OCI-LY1 (cell line): ENCODE data around the gene NEB.

Source experiments
- H2AFZ ChIP-seq: fragments of 200-600 bp; sonication (generic), shearing (Covaris generic); 2 replicates; pipeline ENCODE4 v1.6.0; 2014; ENCODE audit warnings: antibody characterized with exemption, mild to moderate bottlenecking, low read length
- H3F3A ChIP-seq: fragments of 200-600 bp; sonication (generic), shearing (Covaris generic); 2 replicates; pipeline ENCODE4 v1.6.0; 2014; ENCODE audit warnings: mild to moderate bottlenecking, antibody characterized with exemption, low read length, moderate library complexity; ENCODE audit not compliant: insufficient read depth
- H3K27ac ChIP-seq: fragments of 200-600 bp; sonication (generic); 2 replicates; pipeline ENCODE4 v1.5.1; 2014; ENCODE audit warnings: low read length, mixed run types, mild to moderate bottlenecking, low read depth; ENCODE audit not compliant: poor library complexity, severe bottlenecking
- H3K27me3 ChIP-seq: fragments of 200-600 bp; sonication (generic); 2 replicates; pipeline ENCODE4 v1.6.0; 2014; ENCODE audit warnings: antibody characterized with exemption, mild to moderate bottlenecking, low read length, moderate library complexity; ENCODE audit not compliant: insufficient read depth
- H3K36me3 ChIP-seq: fragments of 200-600 bp; sonication (generic); 2 replicates; pipeline ENCODE4 v1.6.1; 2014; ENCODE audit warnings: mild to moderate bottlenecking, antibody characterized with exemption, low read length, moderate library complexity, mixed read lengths; ENCODE audit not compliant: insufficient read depth
- H3K4me1 ChIP-seq: fragments of 200-600 bp; sonication (generic); 2 replicates; pipeline ENCODE4 v1.5.1; 2014; ENCODE audit warnings: mild to moderate bottlenecking, low read length, moderate library complexity; ENCODE audit not compliant: insufficient read depth, severe bottlenecking
- H3K4me2 ChIP-seq: fragments of 200-600 bp; sonication (generic), shearing (Covaris generic); 2 replicates; pipeline ENCODE4 v1.6.1; 2014; ENCODE audit warnings: low read length
- H3K4me3 ChIP-seq: fragments of 200-600 bp; sonication (generic); 2 replicates; pipeline ENCODE4 v1.5.1; 2014; ENCODE audit warnings: low read length, low read depth, mild to moderate bottlenecking, mixed read lengths; ENCODE audit not compliant: poor library complexity, severe bottlenecking
- H3K79me2 ChIP-seq: fragments of 200-600 bp; shearing (Covaris generic); 2 replicates; pipeline ENCODE4 v1.6.1; 2016; ENCODE audit warnings: mixed run types, low read length, mixed read lengths; ENCODE audit not compliant: insufficient read depth
- H3K9ac ChIP-seq: fragments of 200-600 bp; sonication (generic), shearing (Covaris generic); 2 replicates; pipeline ENCODE4 v1.6.1; 2014; ENCODE audit warnings: mild to moderate bottlenecking, low read length, mixed read lengths
- H3K9me2 ChIP-seq: fragments of 200-600 bp; sonication (generic), shearing (Covaris generic); 2 replicates; pipeline ENCODE4 v1.6.1; 2014; ENCODE audit warnings: low read depth, mild to moderate bottlenecking, low read length, mixed read lengths
- H3K9me3 ChIP-seq: fragments of 200-600 bp; shearing (Covaris generic); 2 replicates; pipeline ENCODE4 v1.6.1; 2014; ENCODE audit warnings: low read length, mixed read lengths
- H4K20me1 ChIP-seq: fragments of 200-600 bp; sonication (generic), shearing (Covaris generic); 2 replicates; pipeline ENCODE4 v1.6.0; 2016; ENCODE audit warnings: mild to moderate bottlenecking, low read length; ENCODE audit not compliant: insufficient read depth
- EZH2 ChIP-seq: fragments of 200-600 bp; sonication (generic), shearing (Covaris generic); IDR thresholded peaks from 2 replicates; pipeline ENCODE4 v1.8.0; 2017; ENCODE audit warnings: borderline replicate concordance, mixed run types, mild to moderate bottlenecking, antibody characterized with exemption, low read length, moderate library complexity, mixed read lengths
- TF ChIP-seq, protein P1 (sequence below): fragments of 200-600 bp; sonication (generic), shearing (Covaris generic); IDR thresholded peaks from 2 replicates; pipeline ENCODE4 v1.5.1; 2017; ENCODE audit warnings: mild to moderate bottlenecking, antibody characterized with exemption, low read length, moderate library complexity, mixed read lengths

NEB gene

DNA sequence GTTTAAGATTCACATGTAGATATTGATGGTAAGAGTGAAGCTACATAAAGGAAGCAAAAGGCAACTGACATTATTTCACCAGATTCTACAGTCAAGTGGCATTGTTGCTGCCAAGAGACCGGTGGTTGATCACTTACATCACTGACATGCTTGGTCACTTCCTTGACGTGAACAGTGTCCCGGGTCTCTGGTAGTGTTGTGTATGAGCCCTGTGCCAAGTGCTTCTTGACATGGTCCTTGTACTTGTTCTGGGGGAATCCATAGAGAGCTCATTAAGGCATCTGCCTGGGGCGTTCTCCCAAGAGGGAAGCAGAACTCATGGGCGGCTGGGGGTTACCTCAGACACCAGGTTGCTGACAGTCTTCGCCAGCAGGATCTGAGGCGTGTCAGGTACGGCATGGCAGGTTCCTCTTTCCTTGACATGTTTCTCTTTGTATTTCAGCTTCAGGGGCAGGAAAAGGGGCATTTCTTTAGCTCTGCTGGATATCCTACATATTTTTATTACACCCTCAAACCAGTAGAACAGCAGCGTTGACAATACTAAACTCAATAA, 208.4 kb downstream of the NEB start:
- no peaks in the 10 kb centered on the region for H3K27me3 ChIP-seq
- no peaks in the 10 kb centered on the region for H3K9me3 ChIP-seq
- TF ChIP-seq, protein P1, sequence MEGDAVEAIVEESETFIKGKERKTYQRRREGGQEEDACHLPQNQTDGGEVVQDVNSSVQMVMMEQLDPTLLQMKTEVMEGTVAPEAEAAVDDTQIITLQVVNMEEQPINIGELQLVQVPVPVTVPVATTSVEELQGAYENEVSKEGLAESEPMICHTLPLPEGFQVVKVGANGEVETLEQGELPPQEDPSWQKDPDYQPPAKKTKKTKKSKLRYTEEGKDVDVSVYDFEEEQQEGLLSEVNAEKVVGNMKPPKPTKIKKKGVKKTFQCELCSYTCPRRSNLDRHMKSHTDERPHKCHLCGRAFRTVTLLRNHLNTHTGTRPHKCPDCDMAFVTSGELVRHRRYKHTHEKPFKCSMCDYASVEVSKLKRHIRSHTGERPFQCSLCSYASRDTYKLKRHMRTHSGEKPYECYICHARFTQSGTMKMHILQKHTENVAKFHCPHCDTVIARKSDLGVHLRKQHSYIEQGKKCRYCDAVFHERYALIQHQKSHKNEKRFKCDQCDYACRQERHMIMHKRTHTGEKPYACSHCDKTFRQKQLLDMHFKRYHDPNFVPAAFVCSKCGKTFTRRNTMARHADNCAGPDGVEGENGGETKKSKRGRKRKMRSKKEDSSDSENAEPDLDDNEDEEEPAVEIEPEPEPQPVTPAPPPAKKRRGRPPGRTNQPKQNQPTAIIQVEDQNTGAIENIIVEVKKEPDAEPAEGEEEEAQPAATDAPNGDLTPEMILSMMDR = no peak
- no peak for TF ChIP-seq EZH2
- no peaks in the 10 kb centered on the region for H3K79me2 ChIP-seq
- H3K36me3 ChIP-seq = no peaks in the 10 kb centered on the region
- H3K9me2 ChIP-seq = no peaks in the 10 kb centered on the region
- no peak overlapping the region for H2AFZ ChIP-seq
- no peak overlapping the region for H3K9ac ChIP-seq
- H4K20me1 ChIP-seq = no peaks in the 10 kb centered on the region
- no peak overlapping the region for H3K4me3 ChIP-seq
- no peak overlapping the region; the same call in 1 of the 2 replicates for H3K4me2 ChIP-seq
- no peaks in the 10 kb centered on the region for H3K4me1 ChIP-seq
- H3K27ac ChIP-seq = no peak overlapping the region
- H3F3A ChIP-seq = no peaks in the 10 kb centered on the region

DNA sequence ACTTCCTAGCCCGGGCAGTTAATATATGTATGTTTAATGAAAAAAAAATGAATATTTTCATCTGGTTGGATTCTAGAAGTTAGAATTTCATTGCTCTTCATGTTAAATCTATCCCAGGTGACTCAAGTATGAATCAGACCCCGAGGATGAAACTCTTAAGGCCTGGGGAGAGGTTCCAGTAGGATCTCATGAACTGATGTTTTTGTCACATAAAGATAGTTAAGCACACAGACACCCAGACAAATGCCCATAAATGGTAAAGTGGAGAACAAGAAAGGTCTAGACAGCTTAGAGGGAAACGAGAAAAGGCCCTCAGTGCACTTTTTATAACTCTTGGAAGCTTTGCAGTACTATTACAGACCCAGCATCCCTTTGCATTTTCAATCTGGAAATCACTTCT, 210.4 kb downstream of the NEB start:
- H3K9me2 ChIP-seq = no peaks in the 10 kb centered on the region
- H3K9me3 ChIP-seq = no peaks in the 10 kb centered on the region
- H3K36me3 ChIP-seq = no peaks in the 10 kb centered on the region
- no peaks in the 10 kb centered on the region for H3K27me3 ChIP-seq
- no peaks in the 10 kb centered on the region for H3F3A ChIP-seq
- no peak overlapping the region for H2AFZ ChIP-seq
- no peaks in the 10 kb centered on the region for H3K4me1 ChIP-seq
- no peak overlapping the region for H3K27ac ChIP-seq
- H3K4me2 ChIP-seq = no peak overlapping the region
- no peaks in the 10 kb centered on the region for H4K20me1 ChIP-seq
- TF ChIP-seq EZH2 = no peak
- TF ChIP-seq, protein P1 = no peak
- H3K9ac ChIP-seq = no peak overlapping the region
- H3K79me2 ChIP-seq = no peaks in the 10 kb centered on the region
- H3K4me3 ChIP-seq = no peak overlapping the region

DNA sequence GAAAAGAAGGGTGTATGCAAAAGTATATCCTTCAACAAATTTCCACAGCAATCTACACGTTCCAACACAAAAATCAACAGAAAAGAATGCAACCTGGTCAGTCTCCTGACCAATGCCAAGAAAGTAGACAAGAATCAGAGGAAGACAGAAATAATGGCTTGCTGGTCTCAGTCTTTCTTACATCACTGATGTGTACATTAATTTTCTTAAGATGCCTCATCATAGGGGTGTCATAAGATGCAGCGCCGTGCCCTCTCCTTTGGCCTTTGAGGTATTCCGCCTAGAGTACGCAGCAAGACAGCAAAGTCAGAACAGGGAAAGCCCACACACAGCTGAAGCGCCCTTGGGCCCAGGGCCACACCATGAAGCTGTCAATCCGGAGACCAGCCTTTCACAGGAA, 211.7 kb downstream of the NEB start:
- TF ChIP-seq, protein P1 = no peak
- TF ChIP-seq EZH2 = no peak

More for the DNA sequence above, 211.7 kb downstream of the NEB start:
- H3K9me3 ChIP-seq = no peaks in the 10 kb centered on the region
- no peak overlapping the region for H3K9ac ChIP-seq
- no peaks in the 10 kb centered on the region for H3K79me2 ChIP-seq
- H3K4me1 ChIP-seq = no peaks in the 10 kb centered on the region
- H3K9me2 ChIP-seq = no peaks in the 10 kb centered on the region
- no peak overlapping the region for H3K4me3 ChIP-seq
- no peak overlapping the region for H3K4me2 ChIP-seq
- H3K36me3 ChIP-seq = no peaks in the 10 kb centered on the region
- H3K27ac ChIP-seq = no peak overlapping the region
- H3F3A ChIP-seq = no peaks in the 10 kb centered on the region
- H4K20me1 ChIP-seq = no peaks in the 10 kb centered on the region
- H2AFZ ChIP-seq = no peak overlapping the region
- no peaks in the 10 kb centered on the region for H3K27me3 ChIP-seq
